HepG2 (cell line): ENCODE results near the gene ZNF530.

Source experiments
- FOXA3 ChIP-seq: IDR thresholded peaks from 2 replicates; pipeline ENCODE4 v1.6.1; 2016; ENCODE audit warnings: missing genetic modification reagents, missing compliant biosample characterization
- HNRNPLL ChIP-seq: fragments of 200-400 bp; formaldehyde crosslinking; IDR thresholded peaks from 2 replicates; pipeline ENCODE4 v1.6.1; 2017; ENCODE audit warnings: mild to moderate bottlenecking, low read depth, low read length; ENCODE audit not compliant: poor library complexity, severe bottlenecking
- TF ChIP-seq, protein P1 (sequence below): sonication (generic); formaldehyde crosslinking; IDR thresholded peaks from 2 replicates; pipeline ENCODE4 v1.5.0; 2020; ENCODE audit warnings: mild to moderate bottlenecking, missing genetic modification reagents, moderate library complexity

- TF ChIP-seq, protein P1, sequence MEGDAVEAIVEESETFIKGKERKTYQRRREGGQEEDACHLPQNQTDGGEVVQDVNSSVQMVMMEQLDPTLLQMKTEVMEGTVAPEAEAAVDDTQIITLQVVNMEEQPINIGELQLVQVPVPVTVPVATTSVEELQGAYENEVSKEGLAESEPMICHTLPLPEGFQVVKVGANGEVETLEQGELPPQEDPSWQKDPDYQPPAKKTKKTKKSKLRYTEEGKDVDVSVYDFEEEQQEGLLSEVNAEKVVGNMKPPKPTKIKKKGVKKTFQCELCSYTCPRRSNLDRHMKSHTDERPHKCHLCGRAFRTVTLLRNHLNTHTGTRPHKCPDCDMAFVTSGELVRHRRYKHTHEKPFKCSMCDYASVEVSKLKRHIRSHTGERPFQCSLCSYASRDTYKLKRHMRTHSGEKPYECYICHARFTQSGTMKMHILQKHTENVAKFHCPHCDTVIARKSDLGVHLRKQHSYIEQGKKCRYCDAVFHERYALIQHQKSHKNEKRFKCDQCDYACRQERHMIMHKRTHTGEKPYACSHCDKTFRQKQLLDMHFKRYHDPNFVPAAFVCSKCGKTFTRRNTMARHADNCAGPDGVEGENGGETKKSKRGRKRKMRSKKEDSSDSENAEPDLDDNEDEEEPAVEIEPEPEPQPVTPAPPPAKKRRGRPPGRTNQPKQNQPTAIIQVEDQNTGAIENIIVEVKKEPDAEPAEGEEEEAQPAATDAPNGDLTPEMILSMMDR (CRISPR knock-in tag), result no peak
- TF ChIP-seq FOXA3, result no peak
- no peak for TF ChIP-seq HNRNPLL
Observed at GRCh38 chr19:57566396-57567265, 33.1 kb upstream of the ZNF530 start.
